AG04449 (cell line): ENCODE data around the gene ABCA1.
A peak's percentile ranks its signal among the peaks of the same experiment; 100 is the strongest.

Source experiments
- CTCF ChIA-PET: fragments of 350-600 bp; formaldehyde crosslinking; extraction: SDS; loops from one replicate; lab custom pipeline; 2021; ENCODE audit warnings: antibody characterized with exemption; lab: Yijun Ruan, JAX
- POLR2A ChIA-PET: fragments of 400-600, 350-600 bp; formaldehyde crosslinking; extraction: SDS; loops from one replicate; lab custom pipeline; 2020; ENCODE audit warnings: antibody characterized with exemption, inconsistent platforms; lab: Yijun Ruan, JAX
- DNase-seq: peaks from one replicate; pipeline ENCODE4 v3.0.0-alpha.2; 2010; ENCODE audit warnings: low read depth, low spot score
- H3K4me3 ChIP-seq: 2 replicates; pipeline ENCODE4 v1.5.1; 2011; ENCODE audit warnings: low read depth, mild to moderate bottlenecking, control low read depth, low read length
- CTCF ChIP-seq: IDR thresholded peaks from one replicate; pipeline ENCODE4 v1.5.1; 2011; ENCODE audit warnings: mild to moderate bottlenecking, moderate library complexity, low read length, control low read depth, inconsistent platforms; ENCODE audit not compliant: insufficient read depth; ENCODE audit errors: missing control alignments

The ABCA1 gene

GRCh38 chr9:104740621-104741020, 187.3 kb downstream of the ABCA1 start:
- H3K4me3 ChIP-seq = no peak overlapping the region
- POLR2A ChIA-PET = no interaction called here
- CTCF ChIA-PET = no interaction called here
- TF ChIP-seq CTCF = no peak
- peak; percentile 34 for DNase-seq

- POLR2A ChIA-PET = no interaction called here
- TF ChIP-seq CTCF = no peak
- CTCF ChIA-PET = no interaction called here
These were observed 189.5 kb downstream of the ABCA1 start for GRCh38 chr9:104738452-104738851.

More at GRCh38 chr9:104738452-104738851, 189.5 kb downstream of the ABCA1 start:
- no peak overlapping the region for H3K4me3 ChIP-seq
- no peak for DNase-seq
